H4 (cell line): ENCODE measurements around the gene PSMG4. TPM values are rescaled to one million over a fixed set of nuclear protein-coding genes. Genes with fewer than 3 reads are reported as not detected.

ENCODE experiments used
- DNase-seq: peaks from one replicate; pipeline ENCODE4 v3.0.0-alpha.2; 2015; ENCODE audit warnings: low spot score
- total RNA-seq: library from RNA; depleted of rRNA; stranded (reverse); fragments of >200 nt; shearing (Covaris generic); gene quantifications from 2 replicates; pipeline ENCODE4 v1.2.3, GENCODE V29; 2014

The PSMG4 gene
- total RNA-seq, 1 experiment from 2014 or later, result 24.5 TPM

- no peak for DNase-seq
Observed at GRCh38 chr6:3273707-3274521, 15.2 kb downstream of the PSMG4 start.

GRCh38 chr6:3276174-3277167 is 17.7 kb downstream of the PSMG4 start:
- no peak for DNase-seq

GRCh38 chr6:3277251-3277650 is 18.5 kb downstream of the PSMG4 start:
- DNase-seq, result no peak

GRCh38 chr6:3277851-3278416 is 19.2 kb downstream of the PSMG4 start:
- no peak for DNase-seq

- no peak for DNase-seq
Observed at GRCh38 chr6:3278691-3279090, 19.9 kb downstream of the PSMG4 start.

GRCh38 chr6:3280091-3280490 is 21.3 kb downstream of the PSMG4 start:
- no peak for DNase-seq

- no peak for DNase-seq
Observed at GRCh38 chr6:3280866-3281465, 22.2 kb downstream of the PSMG4 start.

- DNase-seq, result no peak
Observed at GRCh38 chr6:3281631-3282475, 23.1 kb downstream of the PSMG4 start.

GRCh38 chr6:3282476-3283236 is 23.9 kb downstream of the PSMG4 start:
- DNase-seq, result no peak

GRCh38 chr6:3283241-3283640 is 24.5 kb downstream of the PSMG4 start:
- DNase-seq, result no peak

GRCh38 chr6:3283641-3284435 is 25.1 kb downstream of the PSMG4 start:
- no peak for DNase-seq

GRCh38 chr6:3284436-3284876 is 25.7 kb downstream of the PSMG4 start:
- no peak for DNase-seq

- no peak for DNase-seq
Observed at GRCh38 chr6:3285049-3285639, 26.4 kb downstream of the PSMG4 start.

GRCh38 chr6:3285732-3286131 is 27.0 kb downstream of the PSMG4 start:
- no peak for DNase-seq

GRCh38 chr6:3286641-3287171 is 28.0 kb downstream of the PSMG4 start:
- no peak for DNase-seq

GRCh38 chr6:3287308-3287707 is 28.6 kb downstream of the PSMG4 start:
- no peak for DNase-seq

GRCh38 chr6:3287976-3288707 is 29.4 kb downstream of the PSMG4 start:
- DNase-seq, result no peak
